Measurements from ENCODE around the gene DPH1.

The DPH1 gene

GRCh38 chr17:2049333-2050299 lies 19.7 kb downstream of the DPH1 start:
- peak overlapping the region; percentile 24 for H3K4me3 ChIP-seq (ENCODE audit: low read depth, low read length)

GRCh38 chr17:2050300-2051060 lies 20.5 kb downstream of the DPH1 start:
- H3K4me3 ChIP-seq (ENCODE audit: low read depth, low read length): no peak overlapping the region

GRCh38 chr17:2051061-2051932 lies 21.3 kb downstream of the DPH1 start:
- no peak overlapping the region for H3K4me3 ChIP-seq (ENCODE audit: low read depth, low read length)

- H3K4me3 ChIP-seq (ENCODE audit: low read depth, low read length): no peak overlapping the region
Measured at GRCh38 chr17:2051933-2052559, 22.1 kb downstream of the DPH1 start.

GRCh38 chr17:2053380-2054261 lies 23.7 kb downstream of the DPH1 start:
- H3K4me3 ChIP-seq (ENCODE audit: low read depth, low read length): peak overlapping the region; percentile 2

GRCh38 chr17:2054262-2054511 lies 24.2 kb downstream of the DPH1 start:
- no peak overlapping the region for H3K4me3 ChIP-seq (ENCODE audit: low read depth, low read length)

- H3K4me3 ChIP-seq (ENCODE audit: low read depth, low read length): peak within 1 kb of the TSS; percentile 2
Measured at GRCh38 chr17:2054512-2055291, 24.7 kb downstream of the DPH1 start, which contains the start of gene HIC1. Gene HIC1 (plus strand): TSS chr17:2055103. CDS start chr17:2056691, 1,588 bp downstream.

GRCh38 chr17:2055292-2056205 lies 25.6 kb downstream of the DPH1 start:
- H3K4me3 ChIP-seq (ENCODE audit: low read depth, low read length): no peak overlapping the region

GRCh38 chr17:2056206-2057174 lies 26.5 kb downstream of the DPH1 start:
- H3K4me3 ChIP-seq (ENCODE audit: low read depth, low read length): no peak overlapping the region

GRCh38 chr17:2057175-2057759 lies 27.3 kb downstream of the DPH1 start:
- no peak overlapping the region for H3K4me3 ChIP-seq (ENCODE audit: low read depth, low read length)

- H3K4me3 ChIP-seq (ENCODE audit: low read depth, low read length): no peak overlapping the region
Measured at GRCh38 chr17:2057760-2058585, 28.0 kb downstream of the DPH1 start.

- H3K4me3 ChIP-seq (ENCODE audit: low read depth, low read length): no peak overlapping the region
Measured at GRCh38 chr17:2058586-2059546, 28.9 kb downstream of the DPH1 start.

GRCh38 chr17:2059547-2060384 lies 29.8 kb downstream of the DPH1 start:
- no peak overlapping the region for H3K4me3 ChIP-seq (ENCODE audit: low read depth, low read length)

- H3K4me3 ChIP-seq (ENCODE audit: low read depth, low read length): no peak overlapping the region
Measured at GRCh38 chr17:2060385-2060658, 30.4 kb downstream of the DPH1 start.
